ENCODE data around the gene STRAP.
"Not testable (repeated sequence)": the region's sequence is repeated elsewhere in the genome, so short reads cannot be mapped to it uniquely, and the experiment has no call there.

The STRAP gene

GRCh38 chr12:15928870-15929571, 46.8 kb downstream of the STRAP start:
- no peak for DNase-seq

GRCh38 chr12:15931590-15932053, 49.4 kb downstream of the STRAP start:
- no peak for DNase-seq

- DNase-seq, result no peak
Observed at GRCh38 chr12:15932327-15932726, 50.1 kb downstream of the STRAP start.

GRCh38 chr12:15932971-15933370, 50.8 kb downstream of the STRAP start:
- no peak for DNase-seq

- DNase-seq, result no peak
Observed at GRCh38 chr12:15933751-15934150, 51.6 kb downstream of the STRAP start.

GRCh38 chr12:15936751-15937150, 54.6 kb downstream of the STRAP start:
- no peak for DNase-seq

GRCh38 chr12:15937902-15938301, 55.7 kb downstream of the STRAP start:
- no peak for DNase-seq

GRCh38 chr12:15939111-15939510, 56.9 kb downstream of the STRAP start:
- no peak for DNase-seq

- no peak for DNase-seq
Observed at GRCh38 chr12:15942475-15942874, 60.3 kb downstream of the STRAP start.

GRCh38 chr12:15943519-15943918, 61.3 kb downstream of the STRAP start:
- not testable (repeated sequence) for DNase-seq

- not testable (repeated sequence) for DNase-seq
Observed at GRCh38 chr12:15948461-15948860, 66.3 kb downstream of the STRAP start.
